Measurements from ENCODE around the gene ARSJ. TPM values are rescaled to one million over a fixed set of nuclear protein-coding genes. Genes with fewer than 3 reads are reported as not detected.

ARSJ gene
- total RNA-seq, 1 donor from 2014 or later, result 0.59 TPM

DNA sequence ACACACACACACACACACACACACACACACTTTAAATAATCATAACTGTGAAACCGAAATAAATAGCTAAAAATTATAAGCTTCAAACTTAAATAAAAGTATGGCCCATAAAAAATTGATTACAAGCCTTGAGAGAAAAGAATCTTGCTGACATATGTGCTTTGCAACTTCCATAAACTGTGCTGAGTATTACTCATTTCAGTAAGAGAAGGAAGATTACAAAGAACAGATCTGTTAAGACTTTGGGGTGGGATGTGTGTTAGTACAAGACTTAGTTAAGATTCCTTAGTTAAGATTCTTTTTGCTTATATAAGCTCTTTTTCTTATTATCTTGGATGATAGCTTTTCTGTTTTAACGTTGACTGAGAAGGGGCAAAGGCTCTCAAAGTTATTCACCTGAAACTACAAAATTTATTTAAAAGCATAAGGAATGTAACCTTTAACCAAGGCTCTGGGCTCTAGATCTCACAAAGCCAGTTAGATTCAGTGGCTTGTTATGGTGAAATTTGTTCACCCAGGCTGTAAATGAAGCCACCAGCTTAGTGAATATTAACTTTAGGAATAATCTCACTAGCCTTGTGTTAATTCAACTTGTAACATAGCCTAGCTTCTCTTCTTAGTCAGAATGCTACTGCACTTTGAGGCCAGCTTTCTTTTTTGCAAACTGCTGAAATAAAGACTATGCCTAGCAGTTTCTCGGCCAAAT, 58.2 kb downstream of the ARSJ start:
- no peak for DNase-seq

DNA sequence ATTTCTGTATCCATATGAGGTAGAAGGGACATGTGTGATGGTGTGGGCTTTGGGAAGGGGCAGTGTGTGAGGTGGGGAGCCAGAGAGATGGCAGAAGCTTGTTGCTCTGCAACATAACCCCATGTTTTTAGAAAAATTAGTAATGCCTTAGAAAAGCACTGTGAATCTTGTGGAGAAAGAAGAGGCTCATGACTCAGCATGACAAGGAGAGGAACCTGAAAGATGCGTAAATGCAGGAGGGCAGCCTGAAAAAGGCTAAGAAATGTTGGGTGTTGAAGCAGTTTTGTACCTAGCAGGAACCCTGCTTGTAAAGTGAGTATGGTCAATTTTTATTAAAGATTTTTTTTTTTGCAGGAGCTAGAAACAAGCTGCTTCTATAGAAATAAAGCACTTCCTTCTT, 59.8 kb downstream of the ARSJ start:
- DNase-seq (no peak), ATAC-seq (no peak)
- intact Hi-C loops (cut with micrococcal nuclease), result no loop called here

More for the DNA sequence above, 58.2 kb downstream of the ARSJ start:
- intact Hi-C loops (cut with micrococcal nuclease), result no loop called here
- no peak for ATAC-seq

GRCh38 chr4:113919145-113919544, 60.3 kb downstream of the ARSJ start:
- intact Hi-C loops (cut with micrococcal nuclease), result no loop called here
- ATAC-seq (no peak), DNase-seq (no peak)

DNA sequence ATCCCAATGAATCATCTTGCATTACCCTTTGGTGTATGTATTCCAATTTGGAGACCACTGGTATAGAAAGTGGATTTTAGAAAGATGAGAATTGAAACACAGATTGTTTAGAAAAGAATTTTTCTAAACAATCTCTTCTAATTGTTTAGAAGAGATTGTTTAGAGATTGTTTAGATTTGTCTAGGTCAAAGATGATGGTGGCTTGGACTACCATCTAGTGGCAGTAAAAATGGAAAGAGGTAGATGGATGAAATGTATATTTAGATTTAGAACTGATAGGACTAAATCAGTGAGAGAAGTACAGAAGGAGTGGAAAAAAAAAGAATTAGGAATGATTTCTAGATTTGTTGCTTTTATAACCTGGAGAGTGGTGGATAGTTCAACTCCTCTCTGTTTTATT, 70.6 kb downstream of the ARSJ start:
- intact Hi-C loops (cut with micrococcal nuclease), result no loop called here
- ATAC-seq (no peak), DNase-seq (no peak)

DNA sequence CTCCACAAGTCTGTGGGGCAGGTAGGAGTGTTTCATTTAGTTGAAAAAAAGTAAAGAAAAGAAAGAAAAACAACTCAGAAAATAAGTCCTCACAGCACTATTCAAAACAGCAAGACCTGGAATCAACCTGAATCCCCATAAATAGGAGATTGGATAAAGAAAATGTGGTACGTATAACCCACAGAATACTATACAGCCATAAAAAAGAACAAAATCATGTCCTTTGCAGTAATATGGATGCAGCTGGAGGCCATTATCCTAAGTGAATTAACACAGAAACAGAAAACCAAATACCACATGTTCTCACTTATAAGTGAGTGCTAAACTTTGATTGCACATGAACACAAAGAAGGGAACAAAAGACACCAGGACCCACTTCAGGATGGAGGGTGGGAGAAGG, 71.9 kb downstream of the ARSJ start:
- intact Hi-C loops (cut with micrococcal nuclease), result no loop called here
- no peak for DNase-seq
- no peak for ATAC-seq

DNA sequence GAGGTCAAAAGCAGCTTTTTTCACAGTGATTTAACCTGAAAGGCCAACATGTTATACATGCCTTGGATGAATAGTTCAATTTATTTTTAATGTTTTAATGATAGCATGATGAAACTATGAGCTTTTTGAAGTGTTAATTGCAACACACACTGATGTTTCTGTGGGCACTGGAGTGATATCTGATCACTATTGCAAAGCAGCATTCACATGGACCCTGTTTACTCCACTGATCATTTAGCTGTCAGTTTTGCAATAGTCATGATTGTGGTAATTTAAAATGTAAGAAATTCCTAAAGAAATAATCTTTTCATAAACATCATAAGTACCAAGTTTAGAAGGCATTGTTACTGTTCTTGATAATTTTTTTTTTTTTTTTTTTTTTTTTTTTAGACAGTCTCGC, 74.1 kb downstream of the ARSJ start:
- ATAC-seq (no peak), DNase-seq (no peak)
- intact Hi-C loops (cut with micrococcal nuclease), result no loop called here

DNA sequence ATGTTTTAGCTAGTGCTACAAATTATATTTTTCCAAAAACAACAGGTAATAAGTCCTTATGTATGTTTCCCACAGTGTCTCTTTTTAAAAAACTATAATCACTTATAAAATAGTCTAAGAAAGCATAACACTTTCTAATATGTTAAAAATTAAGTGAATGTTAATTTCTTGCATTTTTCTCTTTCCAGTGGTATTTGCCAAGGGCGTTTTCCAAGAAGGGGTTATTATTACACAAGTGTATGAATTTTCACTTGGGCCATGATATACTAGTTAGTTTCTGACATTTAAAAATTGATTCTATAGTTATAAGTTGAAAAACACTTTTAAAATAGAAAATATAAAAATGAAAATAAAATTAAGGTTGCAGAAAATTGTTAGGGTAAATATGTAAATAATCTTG, 74.6 kb downstream of the ARSJ start:
- intact Hi-C loops (cut with micrococcal nuclease), result no loop called here
- ATAC-seq (no peak), DNase-seq (no peak)

DNA sequence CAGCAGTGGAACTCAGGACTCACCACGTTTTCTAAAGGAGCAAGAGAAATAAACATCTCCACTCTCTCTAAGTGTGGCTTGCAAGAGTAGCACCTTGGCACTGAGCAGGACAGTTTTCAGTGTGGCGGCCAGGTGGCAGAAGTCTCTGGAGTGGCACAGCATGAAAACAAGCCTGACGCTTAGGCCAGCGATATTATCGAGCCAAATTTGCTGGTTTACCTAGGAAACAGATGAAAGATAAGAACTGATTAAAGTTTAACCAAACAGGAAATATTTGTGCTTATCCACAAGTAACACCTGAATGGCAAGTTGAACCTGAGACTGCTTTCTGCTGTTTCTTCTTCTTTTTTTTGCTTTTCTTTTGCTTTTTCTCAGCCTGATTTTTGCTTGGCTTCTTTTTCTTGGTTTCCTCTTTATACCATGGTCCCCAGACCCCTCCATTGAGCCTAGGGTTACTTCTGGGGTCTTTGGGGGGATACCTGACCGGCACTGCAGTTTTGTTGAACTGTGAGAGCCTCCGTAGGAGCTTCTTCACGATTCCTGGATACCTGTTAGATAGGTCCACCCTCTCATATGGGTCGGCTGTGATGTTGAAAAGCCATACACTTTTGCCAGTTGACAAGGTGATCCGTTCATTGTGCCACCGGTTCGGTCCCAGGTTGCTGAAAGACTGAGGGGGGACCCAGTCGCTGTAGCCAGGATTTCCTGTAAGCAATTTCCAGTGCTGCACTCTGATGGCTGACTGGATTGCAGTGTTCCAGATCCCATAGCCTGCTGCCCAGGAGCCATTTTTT, 77.3 kb downstream of the ARSJ start:
- intact Hi-C loops (cut with micrococcal nuclease), result no loop called here
- ATAC-seq, result no peak
- no peak for DNase-seq

GRCh38 chr4:113899271-113900070, 80.0 kb downstream of the ARSJ start:
- ATAC-seq (no peak), DNase-seq (no peak)
- intact Hi-C loops (cut with micrococcal nuclease), result no loop called here

GRCh38 chr4:113893546-113893945, 85.9 kb downstream of the ARSJ start:
- ATAC-seq (no peak), DNase-seq (no peak)
- intact Hi-C loops (cut with micrococcal nuclease), result no loop called here

DNA sequence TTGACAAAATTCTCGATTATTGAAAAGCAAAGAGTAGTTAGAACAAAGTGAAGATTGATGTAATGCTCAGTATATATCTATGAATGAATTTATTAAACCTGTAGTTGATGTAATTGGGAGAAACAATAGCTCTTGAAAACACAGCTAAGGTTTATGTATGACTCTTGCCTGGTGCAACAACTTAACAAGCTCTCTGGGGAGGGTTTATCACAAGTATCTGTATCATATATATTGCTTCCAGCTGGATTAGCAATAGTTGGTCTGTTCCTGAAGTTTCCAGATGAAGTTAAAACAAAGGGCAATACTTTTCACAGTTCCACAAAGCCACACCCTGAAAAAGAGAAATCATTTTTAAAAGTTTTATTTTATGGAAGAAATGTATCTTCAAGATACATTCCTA, 91.4 kb downstream of the ARSJ start:
- DNase-seq (no peak), ATAC-seq (no peak)
- intact Hi-C loops (cut with micrococcal nuclease), result no loop called here

DNA sequence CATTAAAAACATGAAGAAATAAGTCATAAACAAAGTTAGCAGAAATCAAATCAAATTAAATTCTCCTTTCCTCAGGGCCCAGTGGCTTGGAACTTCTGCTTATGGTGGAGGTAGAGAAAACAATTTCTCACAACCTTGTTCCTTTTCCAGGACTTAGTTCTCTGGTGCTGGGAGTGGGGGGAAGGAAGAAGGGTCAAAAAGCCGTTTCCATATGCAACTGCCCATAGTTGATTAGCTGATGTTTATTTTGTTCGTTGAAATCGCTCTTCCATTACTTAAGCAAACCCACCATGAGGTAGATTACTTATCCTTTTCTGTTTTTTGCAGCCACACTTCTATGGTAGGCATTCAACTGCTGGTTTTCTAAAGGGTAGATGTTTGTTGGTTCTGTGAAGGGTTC, 94.2 kb downstream of the ARSJ start:
- intact Hi-C loops (cut with micrococcal nuclease), result no loop called here
- DNase-seq (no peak), ATAC-seq (no peak)

DNA sequence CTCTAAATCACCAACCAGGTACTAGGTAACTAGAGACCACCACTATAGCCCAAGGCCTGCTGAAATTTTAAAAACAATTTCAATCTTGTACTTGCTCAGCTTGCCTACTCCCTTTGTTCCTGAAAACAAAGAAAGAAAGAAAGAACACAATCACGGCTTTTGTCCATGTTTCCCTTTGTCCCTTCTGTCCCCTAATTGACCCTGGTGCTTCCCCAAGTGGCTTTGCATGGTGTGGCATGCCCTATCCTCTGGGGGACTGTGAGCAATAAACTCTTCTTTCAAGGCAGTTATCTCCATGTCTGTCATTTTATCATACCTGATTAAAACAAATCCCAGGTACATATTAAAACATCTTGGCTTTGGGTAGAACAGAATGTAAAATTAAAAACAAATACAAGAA, 94.8 kb downstream of the ARSJ start:
- no peak for ATAC-seq
- intact Hi-C loops (cut with micrococcal nuclease), result no loop called here
- no peak for DNase-seq

- DNase-seq, result no peak
- intact Hi-C loops (cut with micrococcal nuclease), result no loop called here
- no peak for ATAC-seq
Measured at GRCh38 chr4:113882668-113883067, 96.8 kb downstream of the ARSJ start.

DNA sequence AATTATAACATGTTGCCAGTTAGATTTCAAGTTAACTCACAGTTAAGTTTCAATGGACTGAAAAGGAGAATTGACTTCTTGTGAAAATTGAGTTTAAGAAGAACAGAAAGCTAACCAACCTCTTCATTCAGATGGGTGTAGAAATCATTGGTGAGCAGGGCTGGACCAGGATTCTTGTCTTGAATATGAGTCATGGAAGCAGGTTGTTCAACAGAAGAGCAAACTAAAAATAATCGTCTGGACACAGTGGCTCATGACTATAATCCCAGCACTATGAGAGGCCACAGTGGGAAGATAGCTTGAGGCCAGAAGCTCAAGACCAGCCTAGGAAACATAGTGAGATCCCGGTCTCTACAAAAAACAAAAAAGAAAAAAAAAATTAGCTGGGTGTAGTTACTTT, 98.2 kb downstream of the ARSJ start:
- DNase-seq, result no peak

GRCh38 chr4:113880240-113881028, 99.0 kb downstream of the ARSJ start:
- ATAC-seq (no peak), DNase-seq (no peak)

More for the DNA sequence above, 98.2 kb downstream of the ARSJ start:
- intact Hi-C loops (cut with micrococcal nuclease), result no loop called here
- ATAC-seq, result no peak

GRCh38 chr4:113878668-113879067, 100.8 kb downstream of the ARSJ start:
- intact Hi-C loops (cut with micrococcal nuclease), result no loop called here
- ATAC-seq (no peak), DNase-seq (no peak)

More at GRCh38 chr4:113880240-113881028, 99.0 kb downstream of the ARSJ start:
- intact Hi-C loops (cut with micrococcal nuclease), result no loop called here

- ATAC-seq, result no peak
- intact Hi-C loops (cut with micrococcal nuclease), result no loop called here
- no peak for DNase-seq
Measured at GRCh38 chr4:113874480-113874879, 105.0 kb downstream of the ARSJ start.

GRCh38 chr4:113873508-113873907, 105.9 kb downstream of the ARSJ start:
- no peak for ATAC-seq
- intact Hi-C loops (cut with micrococcal nuclease), result no loop called here

More at GRCh38 chr4:113873508-113873907, 105.9 kb downstream of the ARSJ start:
- DNase-seq, result no peak

All from left ventricle myocardium superior (tissue), 1 donor.